MCF 10A (cell line): ENCODE results near the gene SMURF2. TPM values are rescaled to one million over a fixed set of nuclear protein-coding genes. Genes with fewer than 3 reads are reported as not detected.

Experiments
- BruUV-seq: library from RNA; stranded (reverse); fragments of 400-500 nt; replicated peaks from 2 replicates; lab custom pipeline; 2021; lab: Mats Ljungman, UMichigan
- CTCF ChIA-PET: fragments of 300-600 bp; sonication (Branson Sonifier 250); formaldehyde crosslinking; extraction: SDS; loops from one replicate; lab custom pipeline; 2021; ENCODE audit warnings: antibody characterized with exemption, inconsistent platforms; lab: Yijun Ruan, JAX
- POLR2A ChIA-PET: fragments of 300-600, 350-650 bp; sonication (Branson Sonifier 250); formaldehyde crosslinking; extraction: SDS; loops from one replicate; lab custom pipeline; 2020; ENCODE audit warnings: antibody characterized with exemption, inconsistent platforms; lab: Yijun Ruan, JAX
- DNase-seq: peaks from one replicate; pipeline ENCODE4 v3.0.0-alpha.2; 2018; ENCODE audit not compliant: unreplicated experiment
- H3K27ac Mint-ChIP-seq: one replicate; pipeline ENCODE4 v1.8.0; 2022; ENCODE audit warnings: mild to moderate bottlenecking, low read depth, mixed read lengths; ENCODE audit not compliant: unreplicated experiment
- H3K27me3 Mint-ChIP-seq: one replicate; pipeline ENCODE4 v1.8.0; 2022; ENCODE audit warnings: mixed read lengths; ENCODE audit not compliant: insufficient read depth, unreplicated experiment
- H3K36me3 Mint-ChIP-seq: one replicate; pipeline ENCODE4 v1.8.0; 2022; ENCODE audit warnings: mild to moderate bottlenecking, moderate library complexity, mixed read lengths; ENCODE audit not compliant: insufficient read depth, unreplicated experiment
- H3K4me1 Mint-ChIP-seq: one replicate; pipeline ENCODE4 v1.8.0; 2022; ENCODE audit warnings: mixed read lengths; ENCODE audit not compliant: insufficient read depth, unreplicated experiment
- H3K4me3 Mint-ChIP-seq: one replicate; pipeline ENCODE4 v1.8.0; 2022; ENCODE audit warnings: mild to moderate bottlenecking, moderate library complexity, mixed read lengths; ENCODE audit not compliant: unreplicated experiment
- H3K9me3 Mint-ChIP-seq: one replicate; pipeline ENCODE4 v1.8.0; 2022; ENCODE audit warnings: mixed read lengths; ENCODE audit not compliant: unreplicated experiment
- intact Hi-C: fragments of 100-400 bp; cut with micrococcal nuclease; formaldehyde crosslinking; loops from 2 replicates; pipeline ENCODE4 v1.14.1; 2022
- total RNA-seq: library from RNA; stranded (reverse); gene quantifications from 2 replicates; pipeline ENCODE4 v1.2.3, GENCODE V29; 2022
- TF ChIP-seq, protein P1 (sequence below): fragments of 200-600 bp; IDR thresholded peaks from one replicate; pipeline ENCODE4 v1.8.0; 2022; ENCODE audit warnings: antibody characterized with exemption, mild to moderate bottlenecking; ENCODE audit not compliant: unreplicated experiment

SMURF2 gene
- total RNA-seq, 1 experiment from 2014 or later: 55.8 TPM

DNA sequence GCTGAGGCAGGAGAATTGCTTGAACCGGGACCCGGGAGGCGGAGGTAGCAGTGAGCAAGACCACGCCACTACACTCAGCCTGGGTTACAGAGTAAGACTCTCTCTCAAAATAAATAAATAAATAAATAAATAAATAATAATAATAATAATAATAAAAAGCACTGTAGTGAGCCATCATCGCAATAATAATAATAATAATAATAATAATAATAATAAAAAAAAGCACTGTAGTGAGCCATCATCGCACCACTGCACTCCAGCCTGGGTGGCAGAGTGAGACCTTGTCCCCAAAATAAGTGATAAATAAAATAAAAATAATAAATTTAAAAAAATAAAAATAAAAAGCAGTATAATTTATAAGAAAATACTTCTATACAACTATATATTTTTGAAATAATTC is 40.3 kb downstream of the SMURF2 start:
- no peaks in the 10 kb centered on the region for H3K9me3 Mint-ChIP-seq
- no peak overlapping the region for H3K4me3 Mint-ChIP-seq
- H3K4me1 Mint-ChIP-seq: peaks cover 24% of the 10 kb centered on the region
- ChIA-PET POLR2A (interaction anchor here (1.2 kb wide), 1 partner anchor 9 kb away, joined by 3 read pairs; no protein-coding TSS in a partner anchor), CTCF (no interaction called here)
- TF ChIP-seq, protein P1, sequence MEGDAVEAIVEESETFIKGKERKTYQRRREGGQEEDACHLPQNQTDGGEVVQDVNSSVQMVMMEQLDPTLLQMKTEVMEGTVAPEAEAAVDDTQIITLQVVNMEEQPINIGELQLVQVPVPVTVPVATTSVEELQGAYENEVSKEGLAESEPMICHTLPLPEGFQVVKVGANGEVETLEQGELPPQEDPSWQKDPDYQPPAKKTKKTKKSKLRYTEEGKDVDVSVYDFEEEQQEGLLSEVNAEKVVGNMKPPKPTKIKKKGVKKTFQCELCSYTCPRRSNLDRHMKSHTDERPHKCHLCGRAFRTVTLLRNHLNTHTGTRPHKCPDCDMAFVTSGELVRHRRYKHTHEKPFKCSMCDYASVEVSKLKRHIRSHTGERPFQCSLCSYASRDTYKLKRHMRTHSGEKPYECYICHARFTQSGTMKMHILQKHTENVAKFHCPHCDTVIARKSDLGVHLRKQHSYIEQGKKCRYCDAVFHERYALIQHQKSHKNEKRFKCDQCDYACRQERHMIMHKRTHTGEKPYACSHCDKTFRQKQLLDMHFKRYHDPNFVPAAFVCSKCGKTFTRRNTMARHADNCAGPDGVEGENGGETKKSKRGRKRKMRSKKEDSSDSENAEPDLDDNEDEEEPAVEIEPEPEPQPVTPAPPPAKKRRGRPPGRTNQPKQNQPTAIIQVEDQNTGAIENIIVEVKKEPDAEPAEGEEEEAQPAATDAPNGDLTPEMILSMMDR: no peak
- DNase-seq: no peak
- peaks cover 6% of the 10 kb centered on the region for H3K36me3 Mint-ChIP-seq
- H3K27ac Mint-ChIP-seq: no peak overlapping the region
- H3K27me3 Mint-ChIP-seq: no peaks in the 10 kb centered on the region
- no TSS peak for BruUV-seq
- intact Hi-C loops: no loop called here

DNA sequence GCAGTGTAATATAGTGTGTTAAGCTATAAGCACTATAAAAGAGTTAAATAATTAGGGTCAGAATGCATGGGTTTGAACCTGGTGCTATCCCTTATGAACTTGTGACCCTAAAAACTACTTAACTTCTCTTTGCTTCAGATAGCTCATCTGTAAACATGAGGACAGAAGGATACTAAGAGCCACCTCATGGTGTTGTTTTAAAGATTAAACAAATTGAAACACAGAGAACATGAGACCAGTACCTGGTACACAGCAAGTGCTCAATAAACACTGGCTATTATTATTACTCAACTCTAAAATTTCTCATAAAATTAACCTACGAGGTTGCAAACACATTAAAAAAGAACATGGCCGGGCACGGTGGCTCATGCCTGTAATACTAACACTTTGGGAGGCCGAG is 43.3 kb downstream of the SMURF2 start:
- Mint-ChIP-seq H3K9me3 (no peaks in the 10 kb centered on the region), H3K27me3 (no peaks in the 10 kb centered on the region), H3K4me3 (no peak overlapping the region), H3K36me3 (no peaks in the 10 kb centered on the region), H3K4me1 (peaks cover 34% of the 10 kb centered on the region), H3K27ac (no peak overlapping the region)
- TF ChIP-seq, protein P1: no peak
- DNase-seq: no peak
- BruUV-seq: no TSS peak
- intact Hi-C loops: no loop called here
- CTCF ChIA-PET: no interaction called here
- POLR2A ChIA-PET: no interaction called here

DNA sequence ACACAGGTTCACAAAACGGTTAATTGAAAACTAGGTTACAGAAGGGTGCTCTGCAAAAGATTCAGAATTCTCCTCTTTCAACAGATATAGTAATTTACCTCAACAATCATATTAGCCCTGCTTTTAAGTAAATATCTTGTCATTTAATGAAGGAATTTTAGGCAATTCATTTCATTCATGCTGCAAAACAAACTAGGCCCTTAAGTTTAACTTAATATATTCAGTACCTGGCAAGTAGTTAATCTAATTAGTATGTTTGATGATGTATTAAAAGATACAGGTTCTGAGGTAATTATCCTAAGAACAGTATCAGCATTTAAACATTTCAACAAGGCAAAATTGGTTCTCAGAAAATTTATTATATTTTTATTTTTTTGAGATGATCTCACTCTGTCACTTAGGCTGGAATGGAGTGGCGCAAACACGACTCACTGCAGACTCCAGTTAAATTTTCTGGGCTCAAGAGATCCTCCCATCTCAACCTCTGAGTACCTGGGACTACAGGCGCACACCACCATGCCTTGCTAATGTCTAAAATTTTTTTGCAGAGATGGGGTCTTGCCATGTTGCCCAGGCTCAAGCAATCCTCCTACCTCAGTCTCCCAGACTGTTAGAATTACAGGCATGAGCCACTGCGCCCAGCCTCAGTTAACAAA is 44.9 kb downstream of the SMURF2 start:
- DNase-seq: no peak
- Mint-ChIP-seq H3K27ac (no peak overlapping the region), H3K36me3 (no peaks in the 10 kb centered on the region), H3K27me3 (no peaks in the 10 kb centered on the region), H3K4me1 (peaks cover 27% of the 10 kb centered on the region), H3K9me3 (no peaks in the 10 kb centered on the region), H3K4me3 (no peak overlapping the region)
- TF ChIP-seq, protein P1: no peak
- intact Hi-C loops: no loop called here
- POLR2A ChIA-PET: interaction anchor here (0.9 to 1.2 kb wide), 2 partner anchors 22 to 25 kb away, joined by 3 to 4 read pairs; no protein-coding TSS in a partner anchor
- CTCF ChIA-PET: no interaction called here
- BruUV-seq: no TSS peak

DNA sequence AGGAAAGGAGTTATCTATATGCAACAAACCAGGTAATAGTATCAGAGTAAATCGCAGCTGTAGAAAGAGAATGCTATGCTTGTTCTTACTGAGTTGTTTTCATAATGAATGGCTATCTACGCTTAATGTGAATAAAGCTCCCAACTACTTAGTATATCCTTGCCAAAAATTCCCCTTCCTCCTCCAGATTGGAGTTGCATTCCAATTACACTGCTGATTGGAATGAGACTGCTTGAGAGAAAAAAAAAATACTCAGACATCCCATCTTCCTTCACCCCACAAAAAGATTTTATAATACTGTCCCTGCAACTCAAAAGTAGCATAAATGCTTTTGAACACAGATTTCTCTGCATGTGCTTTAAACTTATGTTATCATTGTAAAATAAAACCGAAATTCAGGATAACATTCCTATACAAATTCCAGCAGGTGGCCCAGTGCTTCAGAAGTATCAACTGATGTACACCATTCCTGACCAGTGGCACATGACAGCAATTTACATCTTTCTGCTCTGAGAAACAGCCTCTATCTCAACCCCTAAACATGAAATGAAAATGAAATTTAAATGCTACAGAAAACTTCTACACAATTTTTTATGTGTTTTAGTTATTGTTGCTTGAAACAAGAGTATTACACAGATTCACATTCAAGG is 47.0 kb downstream of the SMURF2 start:
- intact Hi-C loops: no loop called here
- DNase-seq: no peak
- H3K4me1 Mint-ChIP-seq: peaks cover 27% of the 10 kb centered on the region
- no peak overlapping the region for H3K4me3 Mint-ChIP-seq
- H3K36me3 Mint-ChIP-seq: no peaks in the 10 kb centered on the region
- POLR2A ChIA-PET: interaction anchor here (3.0 kb wide), 1 partner anchor 8 kb away, joined by 17 read pairs; no protein-coding TSS in a partner anchor
- H3K27ac Mint-ChIP-seq: no peak overlapping the region
- CTCF ChIA-PET: interaction anchor here (0.8 to 1.5 kb wide), 3 partner anchors 12 to 36 kb away, joined by 3 to 6 read pairs (median 3); no protein-coding TSS in a partner anchor
- BruUV-seq: no TSS peak
- no peaks in the 10 kb centered on the region for H3K9me3 Mint-ChIP-seq
- TF ChIP-seq, protein P1: no peak
- H3K27me3 Mint-ChIP-seq: no peaks in the 10 kb centered on the region
